ENCODE measurements around the gene LHX1.

DNA sequence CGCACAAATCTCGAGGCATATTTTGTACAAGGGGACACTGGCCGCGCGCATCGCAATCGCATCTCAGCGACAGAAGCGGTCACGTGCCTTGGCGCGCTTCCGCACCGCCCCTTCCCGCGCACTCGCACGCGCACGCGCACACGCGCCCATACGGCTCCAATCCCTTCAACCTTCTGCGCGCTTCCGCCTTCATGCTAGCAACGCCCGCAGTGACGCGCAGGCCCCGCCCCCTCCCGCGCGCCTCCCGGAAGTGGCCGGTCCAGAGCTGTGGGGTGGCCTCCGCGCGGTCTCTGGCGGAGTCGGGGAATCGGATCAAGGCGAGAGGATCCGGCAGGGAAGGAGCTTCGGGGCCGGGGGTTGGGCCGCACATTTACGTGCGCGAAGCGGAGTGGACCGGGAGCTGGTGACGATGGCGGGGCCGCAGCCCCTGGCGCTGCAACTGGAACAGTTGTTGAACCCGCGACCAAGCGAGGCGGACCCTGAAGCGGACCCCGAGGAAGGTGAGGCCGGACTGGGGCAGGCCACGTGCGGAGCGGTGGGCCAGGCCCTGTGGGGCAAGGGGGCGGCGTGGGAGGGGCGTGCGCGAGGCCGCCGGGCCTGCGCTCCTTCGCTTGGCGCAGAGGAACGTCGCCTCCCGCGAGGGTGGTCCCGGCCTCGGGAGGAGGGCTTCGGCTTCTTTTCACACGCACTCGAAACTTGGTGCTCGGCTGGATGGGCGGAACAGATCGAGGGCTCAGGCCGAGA, 11.6 kb downstream of the LHX1 start, which contains the start of gene AATF:
- TF ChIP-seq, protein P1, sequence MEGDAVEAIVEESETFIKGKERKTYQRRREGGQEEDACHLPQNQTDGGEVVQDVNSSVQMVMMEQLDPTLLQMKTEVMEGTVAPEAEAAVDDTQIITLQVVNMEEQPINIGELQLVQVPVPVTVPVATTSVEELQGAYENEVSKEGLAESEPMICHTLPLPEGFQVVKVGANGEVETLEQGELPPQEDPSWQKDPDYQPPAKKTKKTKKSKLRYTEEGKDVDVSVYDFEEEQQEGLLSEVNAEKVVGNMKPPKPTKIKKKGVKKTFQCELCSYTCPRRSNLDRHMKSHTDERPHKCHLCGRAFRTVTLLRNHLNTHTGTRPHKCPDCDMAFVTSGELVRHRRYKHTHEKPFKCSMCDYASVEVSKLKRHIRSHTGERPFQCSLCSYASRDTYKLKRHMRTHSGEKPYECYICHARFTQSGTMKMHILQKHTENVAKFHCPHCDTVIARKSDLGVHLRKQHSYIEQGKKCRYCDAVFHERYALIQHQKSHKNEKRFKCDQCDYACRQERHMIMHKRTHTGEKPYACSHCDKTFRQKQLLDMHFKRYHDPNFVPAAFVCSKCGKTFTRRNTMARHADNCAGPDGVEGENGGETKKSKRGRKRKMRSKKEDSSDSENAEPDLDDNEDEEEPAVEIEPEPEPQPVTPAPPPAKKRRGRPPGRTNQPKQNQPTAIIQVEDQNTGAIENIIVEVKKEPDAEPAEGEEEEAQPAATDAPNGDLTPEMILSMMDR (IDR thresholded peaks at IDR 0.05), result no peak
- TF ChIP-seq, protein P2, sequence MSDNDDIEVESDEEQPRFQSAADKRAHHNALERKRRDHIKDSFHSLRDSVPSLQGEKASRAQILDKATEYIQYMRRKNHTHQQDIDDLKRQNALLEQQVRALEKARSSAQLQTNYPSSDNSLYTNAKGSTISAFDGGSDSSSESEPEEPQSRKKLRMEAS (CRISPR knock-in tag; IDR thresholded peaks at IDR 0.05), result peak; percentile 99
- TF ChIP-seq, protein P3, sequence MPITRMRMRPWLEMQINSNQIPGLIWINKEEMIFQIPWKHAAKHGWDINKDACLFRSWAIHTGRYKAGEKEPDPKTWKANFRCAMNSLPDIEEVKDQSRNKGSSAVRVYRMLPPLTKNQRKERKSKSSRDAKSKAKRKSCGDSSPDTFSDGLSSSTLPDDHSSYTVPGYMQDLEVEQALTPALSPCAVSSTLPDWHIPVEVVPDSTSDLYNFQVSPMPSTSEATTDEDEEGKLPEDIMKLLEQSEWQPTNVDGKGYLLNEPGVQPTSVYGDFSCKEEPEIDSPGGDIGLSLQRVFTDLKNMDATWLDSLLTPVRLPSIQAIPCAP (CRISPR knock-in tag; IDR thresholded peaks at IDR 0.05), result peak; percentile 96; the same call in 1 of the 2 replicates
- TF ChIP-seq GABPB1 (CRISPR knock-in tag; IDR thresholded peaks at IDR 0.05), result peak; percentile 92
